Cortex of kidney (tissue), 1 donor: ENCODE measurements around the gene TRIM33.
"Not testable (repeated sequence)": the region's sequence is repeated elsewhere in the genome, so short reads cannot be mapped to it uniquely, and the experiment has no call there.

Experiments used
- DNase-seq: peaks from one replicate; lab custom pipeline; 2025; lab: John Stamatoyannopoulos, UW

The TRIM33 gene

GRCh38 chr1:114466334-114467014, 44.5 kb downstream of the TRIM33 start:
- no peak for DNase-seq

- DNase-seq = no peak
Measured at GRCh38 chr1:114462963-114463362, 48.0 kb downstream of the TRIM33 start.

GRCh38 chr1:114462341-114462740, 48.7 kb downstream of the TRIM33 start:
- DNase-seq = no peak

- no peak for DNase-seq
Measured at GRCh38 chr1:114458237-114458777, 52.7 kb downstream of the TRIM33 start.

- no peak for DNase-seq
Measured at GRCh38 chr1:114457675-114458236, 53.2 kb downstream of the TRIM33 start.

- DNase-seq = no peak
Measured at GRCh38 chr1:114456586-114456985, 54.4 kb downstream of the TRIM33 start.

GRCh38 chr1:114455102-114455785, 55.8 kb downstream of the TRIM33 start:
- DNase-seq = no peak

GRCh38 chr1:114454539-114454938, 56.5 kb downstream of the TRIM33 start:
- no peak for DNase-seq

- DNase-seq = no peak
Measured at GRCh38 chr1:114453361-114453784, 57.6 kb downstream of the TRIM33 start.

- no peak for DNase-seq
Measured at GRCh38 chr1:114448370-114449036, 62.5 kb downstream of the TRIM33 start.

GRCh38 chr1:114446198-114446597, 64.8 kb downstream of the TRIM33 start:
- no peak for DNase-seq

- DNase-seq = not testable (repeated sequence)
Measured at GRCh38 chr1:114443226-114443625, 67.8 kb downstream of the TRIM33 start.

GRCh38 chr1:114441332-114441731, 69.7 kb downstream of the TRIM33 start:
- no peak for DNase-seq

- no peak for DNase-seq
Measured at GRCh38 chr1:114439369-114439768, 71.6 kb downstream of the TRIM33 start.

GRCh38 chr1:114437812-114438211, 73.2 kb downstream of the TRIM33 start:
- no peak for DNase-seq

GRCh38 chr1:114436799-114437198, 74.2 kb downstream of the TRIM33 start:
- no peak for DNase-seq

- DNase-seq = no peak
Measured at GRCh38 chr1:114435088-114435715, 75.8 kb downstream of the TRIM33 start.

GRCh38 chr1:114431026-114431425, 80.0 kb downstream of the TRIM33 start:
- no peak for DNase-seq

- DNase-seq = no peak
Measured at GRCh38 chr1:114428083-114428754, 82.8 kb downstream of the TRIM33 start.

GRCh38 chr1:114427612-114428011, 83.4 kb downstream of the TRIM33 start:
- DNase-seq = no peak

- DNase-seq = no peak
Measured at GRCh38 chr1:114423455-114423854, 87.5 kb downstream of the TRIM33 start.
